GM21529 (cell line): Measurements from ENCODE around the gene MLKL.
A peak's percentile ranks its signal among the peaks of the same experiment; 100 is the strongest.
"Not testable (repeated sequence)": the region's sequence is repeated elsewhere in the genome, so short reads cannot be mapped to it uniquely, and the experiment has no call there.

Source experiments
- ATAC-seq: cut with Tn5 transposase; IDR thresholded peaks from one replicate; pipeline ENCODE4 v1.9.1; 2021; ENCODE audit not compliant: unreplicated experiment

Gene MLKL

GRCh38 chr16:74709441-74709877 is 8.8 kb upstream of the MLKL start:
- peak; percentile 94 for ATAC-seq

- peak; percentile 12 for ATAC-seq
Observed at GRCh38 chr16:74700116-74700437, 585 bp downstream of the MLKL start.

GRCh38 chr16:74699666-74700065 is 996 bp downstream of the MLKL start:
- no peak for ATAC-seq

GRCh38 chr16:74698222-74698621 is 2.4 kb downstream of the MLKL start:
- ATAC-seq = no peak

GRCh38 chr16:74695450-74696422 is 4.9 kb downstream of the MLKL start:
- peak; percentile 86 for ATAC-seq

GRCh38 chr16:74691093-74691855 is 9.4 kb downstream of the MLKL start:
- no peak for ATAC-seq

GRCh38 chr16:74682556-74682955 is 18.1 kb downstream of the MLKL start:
- no peak for ATAC-seq

GRCh38 chr16:74680681-74681080 is 20.0 kb downstream of the MLKL start:
- ATAC-seq = no peak

- ATAC-seq = no peak
Observed at GRCh38 chr16:74679983-74680382, 20.7 kb downstream of the MLKL start.

GRCh38 chr16:74677868-74678267 is 22.8 kb downstream of the MLKL start:
- no peak for ATAC-seq

GRCh38 chr16:74673876-74674275 is 26.8 kb downstream of the MLKL start:
- no peak for ATAC-seq

- ATAC-seq = not testable (repeated sequence)
Observed at GRCh38 chr16:74668877-74669276, 31.8 kb downstream of the MLKL start.

GRCh38 chr16:74667255-74667700 is 33.4 kb downstream of the MLKL start:
- ATAC-seq = no peak

- ATAC-seq = peak; percentile 100
Observed at GRCh38 chr16:74666425-74667254, 34.0 kb downstream of the MLKL start, which contains the start of gene RFWD3. Gene RFWD3 (minus strand): TSS chr16:74666877. CDS start chr16:74661449, 5,428 bp downstream.

- no peak for ATAC-seq
Observed at GRCh38 chr16:74666010-74666421, 34.6 kb downstream of the MLKL start.

- no peak for ATAC-seq
Observed at GRCh38 chr16:74661064-74661463, 39.6 kb downstream of the MLKL start.

- no peak for ATAC-seq
Observed at GRCh38 chr16:74660383-74660782, 40.3 kb downstream of the MLKL start.

- no peak for ATAC-seq
Observed at GRCh38 chr16:74659041-74659440, 41.6 kb downstream of the MLKL start.

GRCh38 chr16:74657870-74658642 is 42.6 kb downstream of the MLKL start:
- ATAC-seq = no peak

- no peak for ATAC-seq
Observed at GRCh38 chr16:74654536-74655050, 46.1 kb downstream of the MLKL start.
